Activated CD8-positive, alpha-beta memory T cell treated with anti-CD3 and anti-CD28 coated beads, Interleukin-2, amount 10 ng/mL, durations not matched to agents 7 days and 5 days (primary cell): ENCODE data around the gene IDS. TPM values are rescaled to one million over a fixed set of nuclear protein-coding genes. Genes with fewer than 3 reads are reported as not detected.
"Not testable (repeated sequence)": the region's sequence is repeated elsewhere in the genome, so short reads cannot be mapped to it uniquely, and the experiment has no call there.

Source experiments
- ATAC-seq: fragments of 150-1000 bp; cut with Tn5 transposase; one replicate; pipeline ENCODE4 v1.10.0; 2021; ENCODE audit warnings: moderate library complexity
- CTCF ChIA-PET: fragments of 350-600 bp; sonication (Branson Sonifier 250); formaldehyde crosslinking; loops from one replicate; lab custom pipeline; 2021; ENCODE audit warnings: antibody characterized with exemption; lab: Charles Lee
- DNase-seq: peaks from one replicate; pipeline ENCODE4 v3.0.0-alpha.2; 2020
- H3K27ac Mint-ChIP-seq: one replicate; pipeline ENCODE4 v1.8.0; 2021; ENCODE audit warnings: mild to moderate bottlenecking, mixed read lengths
- H3K27me3 Mint-ChIP-seq: one replicate; pipeline ENCODE4 v1.8.0; 2021; ENCODE audit warnings: mixed read lengths
- H3K36me3 Mint-ChIP-seq: one replicate; pipeline ENCODE4 v1.8.0; 2021; ENCODE audit warnings: mild to moderate bottlenecking, mixed read lengths
- H3K4me1 Mint-ChIP-seq: one replicate; pipeline ENCODE4 v1.8.0; 2021; ENCODE audit warnings: mixed read lengths
- H3K4me3 Mint-ChIP-seq: one replicate; pipeline ENCODE4 v1.8.0; 2021; ENCODE audit warnings: mild to moderate bottlenecking, moderate library complexity, mixed read lengths
- H3K9me3 Mint-ChIP-seq: one replicate; pipeline ENCODE4 v1.8.0; 2022; ENCODE audit warnings: low read depth, mixed read lengths
- total RNA-seq, 2 experiments: library from RNA; stranded (reverse); gene quantifications; one replicate each; pipeline ENCODE4 v1.2.3, GENCODE V29; 2021

Gene IDS
- total RNA-seq, 2 experiments from 2014 or later: 99.6 to 106 TPM

- DNase-seq, ATAC-seq, H3K4me3 Mint-ChIP-seq, H3K27ac Mint-ChIP-seq, H3K27me3 Mint-ChIP-seq, CTCF ChIA-PET, H3K9me3 Mint-ChIP-seq: not testable (repeated sequence)
- peaks cover 44% of the 10 kb centered on the region for H3K36me3 Mint-ChIP-seq
- H3K4me1 Mint-ChIP-seq: peaks cover 15% of the 10 kb centered on the region
These were observed 16.6 kb downstream of the IDS start for GRCh38 chrX:149488411-149489052.

GRCh38 chrX:149488008-149488407, 17.1 kb downstream of the IDS start:
- H3K27ac Mint-ChIP-seq, DNase-seq, H3K27me3 Mint-ChIP-seq, ATAC-seq, H3K9me3 Mint-ChIP-seq, H3K4me3 Mint-ChIP-seq: not testable (repeated sequence)
- Mint-ChIP-seq H3K4me1 (peaks cover 15% of the 10 kb centered on the region), H3K36me3 (peaks cover 46% of the 10 kb centered on the region)
- CTCF ChIA-PET: interaction anchor here (0.6 kb wide), 1 partner anchor 8 kb away, joined by 4 read pairs; no protein-coding TSS in a partner anchor

GRCh38 chrX:149487292-149487691, 17.8 kb downstream of the IDS start:
- peak overlapping the region; percentile 52 for H3K27ac Mint-ChIP-seq
- CTCF ChIA-PET: interaction anchor here (0.6 kb wide), 1 partner anchor 9 kb away, joined by 4 read pairs; no protein-coding TSS in a partner anchor
- no peaks in the 10 kb centered on the region for H3K9me3 Mint-ChIP-seq
- H3K36me3 Mint-ChIP-seq: peaks cover 49% of the 10 kb centered on the region
- no peaks in the 10 kb centered on the region for H3K27me3 Mint-ChIP-seq
- H3K4me3 Mint-ChIP-seq: no peak overlapping the region
- peaks cover 15% of the 10 kb centered on the region for H3K4me1 Mint-ChIP-seq
- DNase-seq (peak; percentile 50), ATAC-seq (peak; percentile 65)

GRCh38 chrX:149476513-149476912, 28.6 kb downstream of the IDS start:
- DNase-seq: no peak
- Mint-ChIP-seq H3K27ac (peak overlapping the region; percentile 64), H3K4me3 (no peak overlapping the region), H3K36me3 (peaks cover 25% of the 10 kb centered on the region), H3K9me3 (no peaks in the 10 kb centered on the region), H3K27me3 (no peaks in the 10 kb centered on the region), H3K4me1 (peaks cover 14% of the 10 kb centered on the region)
- ATAC-seq: no peak
- CTCF ChIA-PET: no interaction called here

GRCh38 chrX:149473966-149474365, 31.1 kb downstream of the IDS start:
- Mint-ChIP-seq H3K4me3 (no peak overlapping the region), H3K4me1 (peaks cover 14% of the 10 kb centered on the region), H3K27me3 (no peaks in the 10 kb centered on the region), H3K9me3 (no peaks in the 10 kb centered on the region), H3K27ac (no peak overlapping the region), H3K36me3 (peaks cover 11% of the 10 kb centered on the region)
- no peak for DNase-seq
- no peak for ATAC-seq
- CTCF ChIA-PET: interaction anchor here (1.6 kb wide), 1 partner anchor 30 kb away, joined by 3 read pairs; no protein-coding TSS in a partner anchor

- Mint-ChIP-seq H3K4me1 (peaks cover 14% of the 10 kb centered on the region), H3K27me3 (no peaks in the 10 kb centered on the region), H3K9me3 (no peaks in the 10 kb centered on the region), H3K36me3 (peaks cover 7% of the 10 kb centered on the region), H3K27ac (no peak overlapping the region), H3K4me3 (no peak overlapping the region)
- DNase-seq (no peak), ATAC-seq (no peak)
- CTCF ChIA-PET: no interaction called here
These were observed 32.0 kb downstream of the IDS start for GRCh38 chrX:149473092-149473491.

GRCh38 chrX:149472625-149473024, 32.5 kb downstream of the IDS start:
- H3K27me3 Mint-ChIP-seq: no peaks in the 10 kb centered on the region
- peaks cover 13% of the 10 kb centered on the region for H3K4me1 Mint-ChIP-seq
- DNase-seq (no peak), ATAC-seq (no peak)
- H3K36me3 Mint-ChIP-seq: peaks cover 6% of the 10 kb centered on the region
- CTCF ChIA-PET: no interaction called here
- H3K4me3 Mint-ChIP-seq: no peak overlapping the region
- no peaks in the 10 kb centered on the region for H3K9me3 Mint-ChIP-seq
- H3K27ac Mint-ChIP-seq: no peak overlapping the region

- CTCF ChIA-PET: interaction anchor here (1.0 to 1.6 kb wide), 6 partner anchors 9 to 1421 kb away, joined by 3 to 8 read pairs (median 4); no protein-coding TSS in a partner anchor
- Mint-ChIP-seq H3K36me3 (peaks cover 5% of the 10 kb centered on the region), H3K4me1 (peaks cover 4% of the 10 kb centered on the region), H3K27me3 (no peaks in the 10 kb centered on the region), H3K4me3 (no peak overlapping the region), H3K9me3 (no peaks in the 10 kb centered on the region), H3K27ac (no peak overlapping the region)
- no peak for ATAC-seq
- no peak for DNase-seq
These were observed 33.7 kb downstream of the IDS start for GRCh38 chrX:149471397-149471796.

GRCh38 chrX:149470955-149471354, 34.2 kb downstream of the IDS start:
- no peaks in the 10 kb centered on the region for H3K27me3 Mint-ChIP-seq
- DNase-seq (peak; percentile 63), ATAC-seq (peak; percentile 82)
- H3K27ac Mint-ChIP-seq: no peak overlapping the region
- no peaks in the 10 kb centered on the region for H3K4me1 Mint-ChIP-seq
- no peak overlapping the region for H3K4me3 Mint-ChIP-seq
- no peaks in the 10 kb centered on the region for H3K9me3 Mint-ChIP-seq
- CTCF ChIA-PET: interaction anchor here (1.0 to 1.6 kb wide), 6 partner anchors 9 to 1421 kb away, joined by 3 to 8 read pairs (median 4); no protein-coding TSS in a partner anchor
- H3K36me3 Mint-ChIP-seq: peaks cover 5% of the 10 kb centered on the region

- no peak for ATAC-seq
- CTCF ChIA-PET: no interaction called here
- Mint-ChIP-seq H3K27ac (no peak overlapping the region), H3K4me3 (no peak overlapping the region), H3K4me1 (no peaks in the 10 kb centered on the region), H3K27me3 (peaks cover 4% of the 10 kb centered on the region), H3K9me3 (no peaks in the 10 kb centered on the region), H3K36me3 (no peaks in the 10 kb centered on the region)
- DNase-seq: no peak
These were observed 35.7 kb downstream of the IDS start for GRCh38 chrX:149469406-149469805.

- no peaks in the 10 kb centered on the region for H3K9me3 Mint-ChIP-seq
- CTCF ChIA-PET: no interaction called here
These were observed 37.2 kb downstream of the IDS start for GRCh38 chrX:149467920-149468319.

GRCh38 chrX:149467461-149467860, 37.6 kb downstream of the IDS start:
- DNase-seq (no peak), ATAC-seq (no peak)
- H3K4me3 Mint-ChIP-seq: no peak overlapping the region
- CTCF ChIA-PET: no interaction called here
- no peak overlapping the region for H3K27ac Mint-ChIP-seq
- no peaks in the 10 kb centered on the region for H3K36me3 Mint-ChIP-seq
- no peaks in the 10 kb centered on the region for H3K4me1 Mint-ChIP-seq
- peaks cover 9% of the 10 kb centered on the region for H3K27me3 Mint-ChIP-seq
- no peaks in the 10 kb centered on the region for H3K9me3 Mint-ChIP-seq

More at GRCh38 chrX:149467920-149468319, 37.2 kb downstream of the IDS start:
- H3K27ac Mint-ChIP-seq: no peak overlapping the region
- H3K27me3 Mint-ChIP-seq: peaks cover 5% of the 10 kb centered on the region
- no peak overlapping the region for H3K4me3 Mint-ChIP-seq
- no peaks in the 10 kb centered on the region for H3K36me3 Mint-ChIP-seq
- ATAC-seq (no peak), DNase-seq (no peak)
- no peaks in the 10 kb centered on the region for H3K4me1 Mint-ChIP-seq

- Mint-ChIP-seq H3K36me3 (no peaks in the 10 kb centered on the region), H3K9me3 (no peaks in the 10 kb centered on the region), H3K27me3 (peaks cover 27% of the 10 kb centered on the region), H3K4me3 (no peak overlapping the region), H3K27ac (no peak overlapping the region), H3K4me1 (no peaks in the 10 kb centered on the region)
- CTCF ChIA-PET: interaction anchor here (1.6 kb wide), 1 partner anchor 8 kb away, joined by 5 read pairs; no protein-coding TSS in a partner anchor
- no peak for ATAC-seq
- no peak for DNase-seq
These were observed 42.3 kb downstream of the IDS start for GRCh38 chrX:149462849-149463248.

- H3K36me3 Mint-ChIP-seq: no peaks in the 10 kb centered on the region
- no peaks in the 10 kb centered on the region for H3K4me1 Mint-ChIP-seq
- no peak overlapping the region for H3K27ac Mint-ChIP-seq
- no peak overlapping the region for H3K4me3 Mint-ChIP-seq
- CTCF ChIA-PET: interaction anchor here (1.6 kb wide), 1 partner anchor 9 kb away, joined by 5 read pairs; no protein-coding TSS in a partner anchor
- peaks cover 27% of the 10 kb centered on the region for H3K27me3 Mint-ChIP-seq
- ATAC-seq (no peak), DNase-seq (no peak)
- H3K9me3 Mint-ChIP-seq: no peaks in the 10 kb centered on the region
These were observed 43.4 kb downstream of the IDS start for GRCh38 chrX:149461746-149462145.
